AG04449 (cell line): ENCODE results near the gene LRRC59.
A peak's percentile ranks its signal among the peaks of the same experiment; 100 is the strongest.

ENCODE experiments used
- CTCF ChIA-PET: fragments of 350-600 bp; formaldehyde crosslinking; extraction: SDS; loops from one replicate; lab custom pipeline; 2021; ENCODE audit warnings: antibody characterized with exemption; lab: Yijun Ruan, JAX
- POLR2A ChIA-PET: fragments of 400-600, 350-600 bp; formaldehyde crosslinking; extraction: SDS; loops from one replicate; lab custom pipeline; 2020; ENCODE audit warnings: antibody characterized with exemption, inconsistent platforms; lab: Yijun Ruan, JAX
- DNase-seq: peaks from one replicate; pipeline ENCODE4 v3.0.0-alpha.2; 2010; ENCODE audit warnings: low read depth, low spot score
- H3K4me3 ChIP-seq: 2 replicates; pipeline ENCODE4 v1.5.1; 2011; ENCODE audit warnings: low read depth, mild to moderate bottlenecking, control low read depth, low read length
- CTCF ChIP-seq: IDR thresholded peaks from one replicate; pipeline ENCODE4 v1.5.1; 2011; ENCODE audit warnings: mild to moderate bottlenecking, moderate library complexity, low read length, control low read depth, inconsistent platforms; ENCODE audit not compliant: insufficient read depth; ENCODE audit errors: missing control alignments

Gene LRRC59

GRCh38 chr17:50424996-50425681 is 27.8 kb upstream of the LRRC59 start:
- no peak for TF ChIP-seq CTCF
- ChIA-PET POLR2A (no interaction called here), CTCF (interaction anchor here (6.9 kb wide), 1 partner anchor 28 kb away, joined by 51 read pairs; the partner anchor contains the start of gene LRRC59)
- H3K4me3 ChIP-seq = peak overlapping the region; percentile 71
- no peak for DNase-seq

- TF ChIP-seq CTCF = no peak
- DNase-seq = no peak
- H3K4me3 ChIP-seq = no peak overlapping the region
- CTCF ChIA-PET = interaction anchor here (6.9 kb wide), 1 partner anchor 27 kb away, joined by 51 read pairs; the partner anchor contains the start of gene LRRC59
- POLR2A ChIA-PET = no interaction called here
These were observed 27.1 kb upstream of the LRRC59 start for GRCh38 chr17:50424246-50424995.

GRCh38 chr17:50423553-50424159 is 26.3 kb upstream of the LRRC59 start:
- TF ChIP-seq CTCF = no peak
- CTCF ChIA-PET = interaction anchor here (6.9 kb wide), 1 partner anchor 27 kb away, joined by 51 read pairs; the partner anchor contains the start of gene LRRC59
- peak; percentile 83 for DNase-seq
- POLR2A ChIA-PET = no interaction called here
- H3K4me3 ChIP-seq = no peak overlapping the region

- ChIA-PET CTCF (interaction anchor here (6.9 kb wide), 1 partner anchor 26 kb away, joined by 51 read pairs; the partner anchor contains the start of gene LRRC59), POLR2A (no interaction called here)
- no peak for TF ChIP-seq CTCF
- H3K4me3 ChIP-seq = no peak overlapping the region
- DNase-seq = no peak
These were observed 25.4 kb upstream of the LRRC59 start for GRCh38 chr17:50422738-50423137.

GRCh38 chr17:50421308-50422051 is 24.2 kb upstream of the LRRC59 start:
- POLR2A ChIA-PET = interaction anchor here (0.8 kb wide), 1 partner anchor 25 kb away, joined by 3 read pairs; no protein-coding TSS in a partner anchor
- TF ChIP-seq CTCF = no peak
- no peak for DNase-seq
- peak overlapping the region; percentile 18; the same call in 1 of the 2 replicates for H3K4me3 ChIP-seq
- CTCF ChIA-PET = interaction anchor here (0.7 to 6.9 kb wide), 2 partner anchors 16 to 25 kb away, joined by 3 to 51 read pairs; partner anchors contain the start of gene LRRC59
